Placental epithelial cell (primary cell): ENCODE results near the gene BPIFA1. TPM values are rescaled to one million over a fixed set of nuclear protein-coding genes. Genes with fewer than 3 reads are reported as not detected.

Experiments used
- total RNA-seq: library from RNA; depleted of rRNA; stranded (reverse); fragments of >200 nt; gene quantifications from 2 replicates; pipeline ENCODE4 v1.2.3, GENCODE V29; 2012

Gene BPIFA1
- total RNA-seq: not detected in 2 replicates

GRCh38 chr20:33235696-33236095, at the start of gene BPIFA1:
TSS of gene BPIFA1 (plus strand) at chr20:33235996. CDS start at chr20:33237712, 1,716 bp downstream.

GRCh38 chr20:33217052-33217451, 18.7 kb upstream of the BPIFA1 start, which contains the start of gene BPIFA3:
TSS of gene BPIFA3 (plus strand) at chr20:33217352. CDS start at chr20:33217537, 185 bp downstream.

GRCh38 chr20:33282991-33283555, 47.3 kb downstream of the BPIFA1 start, which contains the start of gene BPIFB1:
TSS of gene BPIFB1 (plus strand) at chr20:33283214. CDS start at chr20:33286074, 2,860 bp downstream.

Other genes starting within 250 kb of the BPIFA1 start
- not detected in 2 replicates for gene SUN5, start 231.6 kb upstream of the BPIFA1 start, total RNA-seq
- not detected in 2 replicates for gene BPIFB2, start 228.3 kb upstream of the BPIFA1 start, total RNA-seq
- gene BPIFB6, start 204.3 kb upstream of the BPIFA1 start, total RNA-seq: not detected in 2 replicates
- gene BPIFB3, start 182.1 kb upstream of the BPIFA1 start, total RNA-seq: not detected in 2 replicates
- gene BPIFB4, start 156.4 kb upstream of the BPIFA1 start, total RNA-seq: not detected in 2 replicates
- not detected in 2 replicates for gene BPIFA2, start 67.8 kb upstream of the BPIFA1 start, total RNA-seq
- gene BPIFA3, start 18.6 kb upstream of the BPIFA1 start, total RNA-seq: not detected in 2 replicates
- not detected in 2 replicates for gene BPIFB1, start 47.2 kb downstream of the BPIFA1 start, total RNA-seq
- gene CDK5RAP1, start 165.5 kb downstream of the BPIFA1 start, total RNA-seq: 13.7 and 15.8 TPM in 2 replicates
- gene SNTA1, start 207.8 kb downstream of the BPIFA1 start, total RNA-seq: 7.1 and 17.2 TPM in 2 replicates